NT2/D1 (cell line): ENCODE results near the gene REXO1.

Experiments
- DNase-seq: peaks from one replicate; pipeline ENCODE4 v3.0.0-alpha.2; 2011; ENCODE audit warnings: low read depth, low spot score
- H3K27me3 ChIP-seq: 2 replicates; pipeline ENCODE4 v1.6.0; 2011; ENCODE audit warnings: mild to moderate bottlenecking; ENCODE audit not compliant: insufficient read length, insufficient read depth
- H3K36me3 ChIP-seq: 2 replicates; pipeline ENCODE4 v1.6.1; 2011; ENCODE audit warnings: mild to moderate bottlenecking, low read length, mixed read lengths; ENCODE audit not compliant: insufficient read depth, insufficient read length
- H3K4me1 ChIP-seq: 2 replicates; pipeline ENCODE4 v1.5.1; 2011; ENCODE audit not compliant: insufficient read depth, insufficient read length
- H3K4me3 ChIP-seq: 2 replicates; pipeline ENCODE4 v1.5.1; 2011; ENCODE audit warnings: low read depth; ENCODE audit not compliant: insufficient read length
- H3K9ac ChIP-seq: 2 replicates; pipeline ENCODE4 v1.6.0; 2011; ENCODE audit warnings: low read depth; ENCODE audit not compliant: insufficient read length
- H3K9me3 ChIP-seq: 2 replicates; pipeline ENCODE4 v1.5.1; 2011; ENCODE audit warnings: mild to moderate bottlenecking, low read length; ENCODE audit not compliant: insufficient read depth
- SUZ12 ChIP-seq: IDR thresholded peaks from 2 replicates; pipeline ENCODE4 v1.6.1; 2011; ENCODE audit not compliant: insufficient read length, insufficient read depth; ENCODE audit errors: extremely low read depth
- YY1 ChIP-seq: IDR thresholded peaks from 2 replicates; pipeline ENCODE4 v1.6.1; 2011; ENCODE audit not compliant: insufficient read length, insufficient read depth
- ZNF274 ChIP-seq: IDR thresholded peaks from 2 replicates; pipeline ENCODE4 v1.6.1; 2011; ENCODE audit warnings: mild to moderate bottlenecking, low read depth, low read length

Gene REXO1

GRCh38 chr19:1815605-1816529, 32.4 kb downstream of the REXO1 start:
- TF ChIP-seq YY1 (no peak), SUZ12 (no peak), ZNF274 (no peak)
- no peak for DNase-seq
- Histone ChIP-seq H3K4me1 (peaks cover 16% of the 10 kb centered on the region), H3K9me3 (no peaks in the 10 kb centered on the region), H3K4me3 (no peak overlapping the region), H3K36me3 (peaks cover 66% of the 10 kb centered on the region), H3K27me3 (no peaks in the 10 kb centered on the region), H3K9ac (peak overlapping the region; percentile 36)

GRCh38 chr19:1814833-1815604, 33.3 kb downstream of the REXO1 start:
- H3K4me3 ChIP-seq, result no peak overlapping the region
- peaks cover 21% of the 10 kb centered on the region for H3K4me1 ChIP-seq
- DNase-seq, result no peak
- H3K9me3 ChIP-seq, result no peaks in the 10 kb centered on the region
- H3K9ac ChIP-seq, result peak overlapping the region; percentile 21
- no peak for TF ChIP-seq ZNF274
- no peak for TF ChIP-seq YY1
- TF ChIP-seq SUZ12, result no peak
- H3K27me3 ChIP-seq, result no peaks in the 10 kb centered on the region
- H3K36me3 ChIP-seq, result peaks cover 57% of the 10 kb centered on the region

- TF ChIP-seq ZNF274, result no peak
- TF ChIP-seq SUZ12, result no peak
- TF ChIP-seq YY1, result no peak
- Histone ChIP-seq H3K9ac (no peak overlapping the region), H3K4me1 (peaks cover 22% of the 10 kb centered on the region), H3K27me3 (no peaks in the 10 kb centered on the region), H3K4me3 (no peak overlapping the region), H3K9me3 (no peaks in the 10 kb centered on the region), H3K36me3 (peaks cover 51% of the 10 kb centered on the region)
- no peak for DNase-seq
These were observed 33.9 kb downstream of the REXO1 start for GRCh38 chr19:1814391-1814790.

- H3K4me1 ChIP-seq, result peaks cover 21% of the 10 kb centered on the region
- H3K36me3 ChIP-seq, result peaks cover 42% of the 10 kb centered on the region
- H3K4me3 ChIP-seq, result peak overlapping the region; percentile 54
- H3K27me3 ChIP-seq, result no peaks in the 10 kb centered on the region
- H3K9ac ChIP-seq, result peak overlapping the region; percentile 74
- DNase-seq, result no peak
- TF ChIP-seq SUZ12 (no peak), YY1 (no peak), ZNF274 (no peak)
- no peaks in the 10 kb centered on the region for H3K9me3 ChIP-seq
These were observed 34.8 kb downstream of the REXO1 start for GRCh38 chr19:1813192-1814182.

- H3K9ac ChIP-seq, result peak overlapping the region; percentile 74
- no peaks in the 10 kb centered on the region for H3K27me3 ChIP-seq
- peaks cover 21% of the 10 kb centered on the region for H3K4me1 ChIP-seq
- peak overlapping the region; percentile 54 for H3K4me3 ChIP-seq
- peak; percentile 96 for DNase-seq
- H3K36me3 ChIP-seq, result peaks cover 33% of the 10 kb centered on the region
- H3K9me3 ChIP-seq, result no peaks in the 10 kb centered on the region
- TF ChIP-seq YY1 (no peak), ZNF274 (no peak)
These were observed 35.7 kb downstream of the REXO1 start for GRCh38 chr19:1812426-1813191.

GRCh38 chr19:1811942-1812425, 36.3 kb downstream of the REXO1 start, which contains the start of gene ATP8B3:
Gene ATP8B3 (minus strand): TSS chr19:1812276. CDS start chr19:1811736, 540 bp downstream.
- Histone ChIP-seq H3K9ac (peak within 1 kb of the TSS; percentile 74), H3K4me3 (peak within 1 kb of the TSS; percentile 54), H3K9me3 (no peaks in the 10 kb centered on the region), H3K4me1 (peaks cover 21% of the 10 kb centered on the region), H3K36me3 (peaks cover 27% of the 10 kb centered on the region), H3K27me3 (no peaks in the 10 kb centered on the region)
- no peak for DNase-seq
- TF ChIP-seq SUZ12 (no peak), YY1 (no peak), ZNF274 (no peak)
